Activated B cell treated with CpG ODN at 0.5 μM for 24 hours (primary cell): ENCODE measurements around the gene ZNF106. TPM values are rescaled to one million over a fixed set of nuclear protein-coding genes. Genes with fewer than 3 reads are reported as not detected.

Source experiments
- ATAC-seq: fragments of 200-7000 bp; cut with Tn5 transposase; one replicate; pipeline ENCODE4 v1.10.0; 2021; ENCODE audit warnings: low read depth, mild to moderate bottlenecking, moderate library complexity
- CTCF ChIA-PET: fragments of 350-600 bp; sonication (Branson Sonifier 250); formaldehyde crosslinking; loops from one replicate; lab custom pipeline; 2021; ENCODE audit warnings: antibody characterized with exemption; lab: Charles Lee
- POLR2A ChIA-PET: fragments of 350-600 bp; sonication (Branson Sonifier 250); formaldehyde crosslinking; loops from one replicate; lab custom pipeline; 2021; ENCODE audit warnings: antibody characterized with exemption; lab: Charles Lee
- DNase-seq: peaks from one replicate; pipeline ENCODE4 v3.0.0; 2022
- H3K27ac Mint-ChIP-seq: one replicate; pipeline ENCODE4 v1.8.0; 2020; ENCODE audit warnings: mixed read lengths
- H3K27me3 Mint-ChIP-seq: one replicate; pipeline ENCODE4 v1.8.0; 2021; ENCODE audit warnings: mixed read lengths
- H3K36me3 Mint-ChIP-seq: one replicate; pipeline ENCODE4 v1.8.0; 2021; ENCODE audit warnings: low read depth, mixed read lengths
- H3K4me1 Mint-ChIP-seq: one replicate; pipeline ENCODE4 v1.8.0; 2021; ENCODE audit warnings: mixed read lengths
- H3K4me3 Mint-ChIP-seq: one replicate; pipeline ENCODE4 v1.8.0; 2020; ENCODE audit warnings: mild to moderate bottlenecking, mixed read lengths
- H3K9me3 Mint-ChIP-seq: one replicate; pipeline ENCODE4 v1.8.0; 2020; ENCODE audit warnings: mixed read lengths
- intact Hi-C: fragments of 100-400 bp; cut with micrococcal nuclease; formaldehyde crosslinking; loops from one replicate; pipeline ENCODE4 v1.15.1; 2024
- total RNA-seq: library from RNA; stranded (reverse); gene quantifications from 2 replicates; pipeline ENCODE4 v1.2.3, GENCODE V29; 2022
- TF ChIP-seq, protein P1 (sequence below): fragments of 200-600 bp; IDR thresholded peaks from one replicate; pipeline ENCODE4 v1.8.0; 2022; ENCODE audit warnings: antibody characterized with exemption, mild to moderate bottlenecking

The ZNF106 gene
- total RNA-seq, 1 donor from 2014 or later = 46.6 TPM

GRCh38 chr15:42402455-42403205 lies 88.3 kb downstream of the ZNF106 start:
- ATAC-seq = no peak

GRCh38 chr15:42401544-42402454 lies 89.1 kb downstream of the ZNF106 start:
- ChIA-PET CTCF (no interaction called here), POLR2A (no interaction called here)
- Mint-ChIP-seq H3K27me3 (no peaks in the 10 kb centered on the region), H3K4me3 (no peak overlapping the region), H3K36me3 (peaks cover 59% of the 10 kb centered on the region), H3K9me3 (no peaks in the 10 kb centered on the region), H3K4me1 (peaks cover 6% of the 10 kb centered on the region), H3K27ac (no peak overlapping the region)
- TF ChIP-seq, protein P1, sequence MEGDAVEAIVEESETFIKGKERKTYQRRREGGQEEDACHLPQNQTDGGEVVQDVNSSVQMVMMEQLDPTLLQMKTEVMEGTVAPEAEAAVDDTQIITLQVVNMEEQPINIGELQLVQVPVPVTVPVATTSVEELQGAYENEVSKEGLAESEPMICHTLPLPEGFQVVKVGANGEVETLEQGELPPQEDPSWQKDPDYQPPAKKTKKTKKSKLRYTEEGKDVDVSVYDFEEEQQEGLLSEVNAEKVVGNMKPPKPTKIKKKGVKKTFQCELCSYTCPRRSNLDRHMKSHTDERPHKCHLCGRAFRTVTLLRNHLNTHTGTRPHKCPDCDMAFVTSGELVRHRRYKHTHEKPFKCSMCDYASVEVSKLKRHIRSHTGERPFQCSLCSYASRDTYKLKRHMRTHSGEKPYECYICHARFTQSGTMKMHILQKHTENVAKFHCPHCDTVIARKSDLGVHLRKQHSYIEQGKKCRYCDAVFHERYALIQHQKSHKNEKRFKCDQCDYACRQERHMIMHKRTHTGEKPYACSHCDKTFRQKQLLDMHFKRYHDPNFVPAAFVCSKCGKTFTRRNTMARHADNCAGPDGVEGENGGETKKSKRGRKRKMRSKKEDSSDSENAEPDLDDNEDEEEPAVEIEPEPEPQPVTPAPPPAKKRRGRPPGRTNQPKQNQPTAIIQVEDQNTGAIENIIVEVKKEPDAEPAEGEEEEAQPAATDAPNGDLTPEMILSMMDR = no peak
- intact Hi-C loops = no loop called here
- DNase-seq (no peak), ATAC-seq (peak; percentile 28)

More at GRCh38 chr15:42402455-42403205, 88.3 kb downstream of the ZNF106 start:
- TF ChIP-seq, protein P1 = no peak
- Mint-ChIP-seq H3K9me3 (no peaks in the 10 kb centered on the region), H3K36me3 (peaks cover 52% of the 10 kb centered on the region), H3K4me3 (no peak overlapping the region), H3K27ac (no peak overlapping the region), H3K4me1 (peaks cover 6% of the 10 kb centered on the region), H3K27me3 (no peaks in the 10 kb centered on the region)
- intact Hi-C loops = no loop called here
- DNase-seq = no peak
- CTCF ChIA-PET = no interaction called here
- POLR2A ChIA-PET = no interaction called here

DNA sequence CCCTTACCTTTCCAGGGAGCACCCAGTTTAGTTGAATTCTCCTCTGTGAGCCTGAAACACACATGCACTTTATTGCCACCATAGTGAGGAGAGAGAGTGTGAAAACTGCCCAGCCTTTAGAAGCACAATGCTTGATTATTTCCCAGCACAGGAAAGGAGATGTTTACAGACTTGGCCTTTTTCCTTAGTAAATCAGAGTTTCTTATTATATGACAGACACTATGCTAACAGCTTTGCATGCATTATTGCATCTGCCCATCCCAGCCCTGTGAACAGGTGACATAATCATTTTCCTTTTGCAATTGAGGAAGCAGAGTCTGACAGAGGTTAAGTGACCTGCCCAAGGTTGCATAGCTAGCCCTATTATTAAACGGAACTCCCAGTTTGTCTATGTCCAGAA lies 95.1 kb downstream of the ZNF106 start:
- POLR2A ChIA-PET = interaction anchor here (0.5 kb wide), 1 partner anchor 495 kb away, joined by 4 read pairs; no protein-coding TSS in a partner anchor

DNA sequence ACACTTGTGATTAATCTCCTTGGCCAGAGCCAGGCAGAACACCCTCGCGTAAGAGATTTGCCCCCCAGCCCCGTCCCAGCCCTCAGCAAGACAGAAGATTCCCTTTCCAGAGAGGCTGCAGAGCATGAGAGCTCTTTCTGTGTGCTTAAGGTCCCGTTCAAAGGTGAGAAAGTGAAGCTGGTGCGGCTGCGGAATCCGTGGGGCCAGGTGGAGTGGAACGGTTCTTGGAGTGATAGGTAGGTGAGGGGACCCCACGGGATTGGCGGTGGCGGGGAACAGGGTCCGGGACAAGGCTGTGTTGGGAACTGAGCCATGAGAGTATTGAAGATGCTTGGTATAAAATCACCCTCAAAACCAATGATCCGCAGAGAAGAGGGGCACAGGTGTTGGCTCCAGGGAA lies 96.8 kb downstream of the ZNF106 start:
- Mint-ChIP-seq H3K4me3 (no peak overlapping the region), H3K9me3 (no peaks in the 10 kb centered on the region), H3K4me1 (no peaks in the 10 kb centered on the region), H3K36me3 (peaks cover 27% of the 10 kb centered on the region), H3K27me3 (no peaks in the 10 kb centered on the region), H3K27ac (no peak overlapping the region)
- ChIA-PET CTCF (no interaction called here), POLR2A (no interaction called here)
- DNase-seq = no peak
- no peak for ATAC-seq
- intact Hi-C loops = no loop called here
- TF ChIP-seq, protein P1 = no peak

More for the DNA sequence above, 95.1 kb downstream of the ZNF106 start:
- ATAC-seq = no peak
- CTCF ChIA-PET = no interaction called here
- DNase-seq = no peak
- H3K4me1 Mint-ChIP-seq = no peaks in the 10 kb centered on the region
- peaks cover 33% of the 10 kb centered on the region for H3K36me3 Mint-ChIP-seq
- H3K27me3 Mint-ChIP-seq = no peaks in the 10 kb centered on the region
- intact Hi-C loops = no loop called here
- no peak overlapping the region for H3K4me3 Mint-ChIP-seq
- no peaks in the 10 kb centered on the region for H3K9me3 Mint-ChIP-seq
- TF ChIP-seq, protein P1 = no peak
- H3K27ac Mint-ChIP-seq = no peak overlapping the region
